NB4 (cell line): Measurements from ENCODE around the gene PDSS1.
A peak's percentile ranks its signal among the peaks of the same experiment; 100 is the strongest.

ENCODE experiments used
- DNase-seq: peaks from one replicate; pipeline ENCODE4 v3.0.0; 2010; ENCODE audit warnings: low read depth
- H3K4me3 ChIP-seq: one replicate; pipeline ENCODE4 v1.5.1; 2011; ENCODE audit warnings: mild to moderate bottlenecking, low read depth, low read length, moderate library complexity
- CTCF ChIP-seq: IDR thresholded peaks from one replicate; pipeline ENCODE4 v1.5.1; 2012; ENCODE audit warnings: low read depth, low read length
- MAX ChIP-seq: IDR thresholded peaks from 2 replicates; pipeline ENCODE4 v1.6.1; 2011; ENCODE audit warnings: low read depth, low read length
- MYC ChIP-seq: IDR thresholded peaks from 2 replicates; pipeline ENCODE4 v1.6.1; 2011; ENCODE audit warnings: low read depth, low read length
- POLR2A ChIP-seq: IDR thresholded peaks from 2 replicates; pipeline ENCODE4 v1.6.1; 2011; ENCODE audit warnings: mild to moderate bottlenecking; ENCODE audit not compliant: insufficient read length; ENCODE audit errors: extremely low read depth

PDSS1 gene

GRCh38 chr10:26706206-26706605 is 8.7 kb downstream of the PDSS1 start:
- TF ChIP-seq CTCF = no peak
- no peak for TF ChIP-seq POLR2A
- TF ChIP-seq MAX = no peak
- TF ChIP-seq MYC = no peak
- DNase-seq = peak; percentile 83
- H3K4me3 ChIP-seq = no peak overlapping the region

- no peak overlapping the region for H3K4me3 ChIP-seq
- no peak for DNase-seq
- TF ChIP-seq POLR2A = no peak
- no peak for TF ChIP-seq MYC
- no peak for TF ChIP-seq MAX
Measured at GRCh38 chr10:26706936-26707335, 9.4 kb downstream of the PDSS1 start.

- TF ChIP-seq MAX (no peak), CTCF (no peak), MYC (no peak), POLR2A (no peak)
- DNase-seq = no peak
- no peak overlapping the region for H3K4me3 ChIP-seq
Measured at GRCh38 chr10:26711324-26711723, 13.8 kb downstream of the PDSS1 start.

- no peak for DNase-seq
- no peak overlapping the region for H3K4me3 ChIP-seq
- TF ChIP-seq MYC = no peak
- no peak for TF ChIP-seq CTCF
- TF ChIP-seq POLR2A = no peak
- TF ChIP-seq MAX = no peak
Measured at GRCh38 chr10:26714415-26715136, 17.1 kb downstream of the PDSS1 start.

- no peak for DNase-seq
- no peak overlapping the region for H3K4me3 ChIP-seq
- TF ChIP-seq POLR2A = no peak
Measured at GRCh38 chr10:26715137-26715487, 17.6 kb downstream of the PDSS1 start.

- no peak for TF ChIP-seq MAX
- TF ChIP-seq CTCF = no peak
- no peak for TF ChIP-seq POLR2A
- no peak for TF ChIP-seq MYC
- H3K4me3 ChIP-seq = no peak overlapping the region
- DNase-seq = no peak
Measured at GRCh38 chr10:26717476-26717875, 20.0 kb downstream of the PDSS1 start.

GRCh38 chr10:26721561-26721960 is 24.1 kb downstream of the PDSS1 start:
- TF ChIP-seq CTCF (no peak), POLR2A (no peak), MAX (no peak), MYC (no peak)
- no peak for DNase-seq
- H3K4me3 ChIP-seq = no peak overlapping the region
